ENCODE results near the gene ZNF726.
"Not testable (repeated sequence)": the region's sequence is repeated elsewhere in the genome, so short reads cannot be mapped to it uniquely, and the experiment has no call there.

Gene ZNF726

GRCh38 chr19:23914402-23915286 lies at the start of gene ZNF726:
TSS of gene ZNF726 (plus strand) at chr19:23914886. CDS start at chr19:23914995, 109 bp downstream.
- H3K4me3 ChIP-seq (ENCODE audit: low read depth, low read length), result peak within 1 kb of the TSS; percentile 89
- TF ChIP-seq, protein P1, sequence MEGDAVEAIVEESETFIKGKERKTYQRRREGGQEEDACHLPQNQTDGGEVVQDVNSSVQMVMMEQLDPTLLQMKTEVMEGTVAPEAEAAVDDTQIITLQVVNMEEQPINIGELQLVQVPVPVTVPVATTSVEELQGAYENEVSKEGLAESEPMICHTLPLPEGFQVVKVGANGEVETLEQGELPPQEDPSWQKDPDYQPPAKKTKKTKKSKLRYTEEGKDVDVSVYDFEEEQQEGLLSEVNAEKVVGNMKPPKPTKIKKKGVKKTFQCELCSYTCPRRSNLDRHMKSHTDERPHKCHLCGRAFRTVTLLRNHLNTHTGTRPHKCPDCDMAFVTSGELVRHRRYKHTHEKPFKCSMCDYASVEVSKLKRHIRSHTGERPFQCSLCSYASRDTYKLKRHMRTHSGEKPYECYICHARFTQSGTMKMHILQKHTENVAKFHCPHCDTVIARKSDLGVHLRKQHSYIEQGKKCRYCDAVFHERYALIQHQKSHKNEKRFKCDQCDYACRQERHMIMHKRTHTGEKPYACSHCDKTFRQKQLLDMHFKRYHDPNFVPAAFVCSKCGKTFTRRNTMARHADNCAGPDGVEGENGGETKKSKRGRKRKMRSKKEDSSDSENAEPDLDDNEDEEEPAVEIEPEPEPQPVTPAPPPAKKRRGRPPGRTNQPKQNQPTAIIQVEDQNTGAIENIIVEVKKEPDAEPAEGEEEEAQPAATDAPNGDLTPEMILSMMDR (conservative IDR thresholded peaks at IDR 0.05; ENCODE audit: low read depth, low read length), result no peak
- DNase-seq (ENCODE audit: low read depth), result peak; percentile 97

- DNase-seq (ENCODE audit: low read depth), result peak; percentile 2
- TF ChIP-seq, protein P1 (conservative IDR thresholded peaks at IDR 0.05; ENCODE audit: low read depth, low read length), result no peak
- H3K4me3 ChIP-seq (ENCODE audit: low read depth, low read length), result no peak overlapping the region
Observed at GRCh38 chr19:23867895-23868294, 46.8 kb upstream of the ZNF726 start.

DNA sequence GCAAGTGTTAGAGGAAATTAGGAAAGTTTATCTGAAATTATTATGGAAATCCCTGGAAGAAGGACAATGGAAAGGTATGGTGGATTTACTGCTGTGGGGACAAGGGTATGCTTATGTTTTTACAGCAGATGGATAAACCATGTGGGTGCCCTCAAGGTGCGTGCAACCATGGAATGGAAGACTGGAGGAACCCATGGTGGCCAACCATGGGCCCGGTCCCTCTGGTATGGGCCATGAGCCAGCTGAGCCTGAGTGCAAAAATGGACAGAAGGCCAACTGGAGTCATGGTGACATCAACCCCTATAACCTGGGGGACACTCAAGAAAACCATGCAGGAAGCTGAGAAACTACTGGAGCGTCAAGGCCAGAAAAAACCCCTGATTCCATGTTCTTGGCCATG lies 46.1 kb upstream of the ZNF726 start:
- TF ChIP-seq, protein P1 (conservative IDR thresholded peaks at IDR 0.05; ENCODE audit: low read depth, low read length), result no peak
- H3K4me3 ChIP-seq (ENCODE audit: low read depth, low read length), result no peak overlapping the region
- DNase-seq (ENCODE audit: low read depth), result no peak

GRCh38 chr19:23872282-23872919 lies 42.3 kb upstream of the ZNF726 start:
- TF ChIP-seq, protein P1 (conservative IDR thresholded peaks at IDR 0.05; ENCODE audit: low read depth, low read length), result no peak
- no peak overlapping the region for H3K4me3 ChIP-seq (ENCODE audit: low read depth, low read length)
- no peak for DNase-seq (ENCODE audit: low read depth)

GRCh38 chr19:23876261-23876660 lies 38.4 kb upstream of the ZNF726 start:
- TF ChIP-seq, protein P1 (conservative IDR thresholded peaks at IDR 0.05; ENCODE audit: low read depth, low read length), result no peak
- DNase-seq (ENCODE audit: low read depth), result no peak
- no peak overlapping the region for H3K4me3 ChIP-seq (ENCODE audit: low read depth, low read length)

GRCh38 chr19:23876756-23877155 lies 37.9 kb upstream of the ZNF726 start:
- not testable (repeated sequence) for H3K4me3 ChIP-seq (ENCODE audit: low read depth, low read length); DNase-seq (ENCODE audit: low read depth)

- DNase-seq (ENCODE audit: low read depth), result no peak
- TF ChIP-seq, protein P1 (conservative IDR thresholded peaks at IDR 0.05; ENCODE audit: low read depth, low read length), result no peak
- no peak overlapping the region for H3K4me3 ChIP-seq (ENCODE audit: low read depth, low read length)
Observed at GRCh38 chr19:23882493-23882892, 32.2 kb upstream of the ZNF726 start.
